GM18511 (cell line): ENCODE data around the gene MAGEB17.
"Not testable (repeated sequence)": the region's sequence is repeated elsewhere in the genome, so short reads cannot be mapped to it uniquely, and the experiment has no call there.

Experiments used
- ATAC-seq: cut with Tn5 transposase; IDR thresholded peaks from one replicate; pipeline ENCODE4 v1.9.1; 2021; ENCODE audit warnings: mild to moderate bottlenecking, moderate library complexity; ENCODE audit not compliant: unreplicated experiment

The MAGEB17 gene

DNA sequence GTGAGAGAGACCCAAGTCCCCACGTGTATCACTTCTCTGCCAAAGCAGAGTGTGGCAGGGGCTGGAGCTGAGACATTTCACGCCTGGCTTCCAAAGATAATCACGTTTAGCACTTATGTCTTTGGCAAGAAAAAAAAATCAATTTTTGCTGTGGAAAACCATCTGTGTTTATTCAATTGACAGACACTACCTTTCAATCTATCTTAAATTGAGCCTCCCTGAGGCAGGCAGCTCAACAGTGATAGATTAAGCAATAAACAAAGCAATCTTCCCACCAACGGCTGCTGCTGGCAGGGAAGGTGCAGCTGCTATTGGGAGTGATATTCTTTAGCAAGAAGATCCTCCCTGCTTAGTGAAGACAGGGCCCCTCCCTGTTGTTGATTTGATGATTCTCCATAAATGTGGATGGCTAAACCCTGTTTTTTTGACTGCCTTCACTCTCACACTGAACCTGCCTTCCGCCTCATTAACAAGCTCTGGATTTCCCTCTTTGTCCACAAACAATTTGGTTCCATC lies 11.6 kb upstream of the MAGEB17 start:
- ATAC-seq = no peak

DNA sequence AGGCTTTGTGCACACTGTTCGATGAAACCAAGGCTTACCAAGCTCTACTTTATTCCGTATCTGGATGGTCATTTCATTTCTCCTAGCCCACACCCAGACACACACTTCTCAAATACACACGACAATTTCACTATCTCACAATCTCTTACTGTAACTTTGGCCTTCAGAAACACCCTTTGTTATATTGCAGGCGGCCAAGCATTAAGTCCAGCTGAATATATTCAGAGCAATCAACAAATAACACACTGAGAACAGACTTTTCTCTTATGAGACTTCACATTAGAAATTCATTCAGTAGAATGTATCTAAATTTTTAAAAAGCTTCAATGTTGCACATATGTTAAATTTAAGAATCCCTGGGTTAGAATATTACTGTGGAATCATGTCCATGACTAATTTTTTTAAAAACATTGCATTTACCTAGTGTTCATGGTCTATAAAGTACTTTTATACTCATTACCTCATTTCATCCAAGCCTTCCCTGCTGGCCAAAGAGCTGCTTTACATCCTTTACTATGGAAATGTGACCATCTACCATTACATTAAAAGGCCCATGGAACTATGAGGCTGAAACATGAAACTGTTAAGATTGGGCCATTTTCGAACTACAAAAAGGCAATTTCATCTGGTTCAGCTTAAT lies 10.5 kb upstream of the MAGEB17 start:
- ATAC-seq = no peak

DNA sequence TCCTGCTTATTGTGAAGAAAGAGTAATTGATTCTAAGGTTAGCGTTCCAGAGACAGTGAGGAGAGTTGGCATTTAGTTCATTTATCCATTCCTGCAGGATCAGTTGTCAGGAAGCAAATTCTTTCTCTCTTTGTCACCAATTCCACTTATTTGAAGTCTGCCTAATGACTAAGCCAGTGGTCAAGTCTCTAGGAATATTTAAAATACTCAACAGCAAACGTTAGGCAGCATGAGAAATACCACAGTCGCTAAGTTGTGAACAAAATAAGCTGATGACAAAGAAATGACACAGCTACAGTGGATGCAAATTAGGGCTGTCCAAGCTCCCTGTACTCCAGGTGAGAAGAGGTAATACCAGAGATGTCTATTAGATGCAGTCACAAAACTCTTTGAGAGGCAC lies 6.6 kb upstream of the MAGEB17 start:
- ATAC-seq = no peak

DNA sequence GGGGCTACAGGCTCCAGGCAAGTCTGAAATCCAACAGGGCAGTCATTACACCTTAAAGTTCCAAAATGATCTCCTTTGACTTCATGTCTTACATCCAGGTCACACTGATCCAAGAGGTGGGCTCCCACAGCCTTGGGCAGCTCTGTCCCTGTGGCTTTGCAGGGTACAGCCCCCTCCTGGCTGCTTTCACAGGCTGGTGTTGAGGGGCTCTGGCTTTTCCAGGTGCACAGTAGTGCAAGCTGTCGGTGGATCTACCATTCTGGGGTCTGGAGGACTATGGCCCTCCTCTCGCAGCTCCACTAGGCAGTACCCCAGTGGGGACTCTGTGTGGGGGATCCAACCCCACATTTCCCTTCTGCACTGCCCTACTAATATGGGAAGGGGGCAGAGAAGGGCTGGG lies 6.1 kb upstream of the MAGEB17 start:
- ATAC-seq = not testable (repeated sequence)

DNA sequence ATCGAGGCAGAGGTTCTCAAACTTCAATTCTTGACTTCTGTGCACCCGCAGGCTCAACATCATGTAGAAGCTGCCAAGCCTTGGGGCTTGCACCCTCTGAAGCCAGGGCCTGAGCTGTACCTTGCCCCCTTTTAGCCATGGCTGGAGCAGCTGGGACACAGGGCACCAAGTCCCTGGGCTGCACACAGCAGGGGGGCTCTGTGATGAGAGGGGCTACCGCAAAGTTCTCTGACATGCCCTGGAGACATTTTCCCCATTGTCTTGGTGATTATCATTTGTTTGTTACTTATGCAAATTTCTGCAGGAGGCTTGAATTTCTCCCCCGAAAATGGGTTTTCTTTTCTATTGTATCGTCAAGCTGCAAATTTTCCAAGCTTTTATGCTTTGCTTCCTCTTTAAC lies 4.9 kb upstream of the MAGEB17 start:
- ATAC-seq = no peak

DNA sequence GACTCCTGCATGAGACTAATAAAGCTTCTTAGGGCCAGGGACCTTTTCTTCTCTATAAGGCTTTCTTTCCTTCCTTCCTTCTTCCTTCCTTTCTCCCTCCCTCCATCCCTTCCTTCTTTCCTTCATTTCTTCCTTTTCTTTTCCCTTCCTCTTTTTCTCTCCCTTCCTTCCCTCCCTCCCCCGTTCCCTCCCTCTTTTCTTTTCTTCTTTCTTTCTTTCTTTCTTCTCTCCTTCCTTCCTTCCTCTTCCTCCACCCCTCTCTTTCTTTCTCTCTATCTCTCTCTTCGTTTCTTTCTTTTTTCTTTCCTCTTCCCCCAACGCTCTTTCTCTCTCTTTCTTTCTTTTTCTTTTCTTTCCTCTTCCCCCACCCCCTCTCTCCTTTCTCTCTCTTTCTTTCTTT lies 2.5 kb upstream of the MAGEB17 start:
- no peak for ATAC-seq

DNA sequence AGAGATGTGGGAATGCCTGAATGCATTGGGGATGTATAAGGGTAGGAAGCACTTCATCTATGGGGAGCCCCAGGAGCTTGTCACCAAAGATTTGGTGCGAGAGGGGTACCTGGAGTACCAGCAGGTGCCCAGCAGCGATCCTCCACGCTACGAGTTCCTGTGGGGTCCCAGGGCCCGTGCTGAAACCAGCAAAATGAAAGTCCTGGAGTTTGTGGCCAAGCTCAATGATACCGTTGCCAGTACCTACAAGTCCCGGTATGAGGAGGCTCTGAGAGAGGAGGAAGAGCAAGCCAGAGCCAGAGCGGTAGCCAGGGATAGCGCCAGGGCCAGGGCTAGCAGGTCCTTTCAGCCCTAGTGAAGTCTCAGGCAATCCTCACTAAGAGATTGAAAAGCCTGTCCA lies 3.8 kb downstream of the MAGEB17 start:
- no peak for ATAC-seq

DNA sequence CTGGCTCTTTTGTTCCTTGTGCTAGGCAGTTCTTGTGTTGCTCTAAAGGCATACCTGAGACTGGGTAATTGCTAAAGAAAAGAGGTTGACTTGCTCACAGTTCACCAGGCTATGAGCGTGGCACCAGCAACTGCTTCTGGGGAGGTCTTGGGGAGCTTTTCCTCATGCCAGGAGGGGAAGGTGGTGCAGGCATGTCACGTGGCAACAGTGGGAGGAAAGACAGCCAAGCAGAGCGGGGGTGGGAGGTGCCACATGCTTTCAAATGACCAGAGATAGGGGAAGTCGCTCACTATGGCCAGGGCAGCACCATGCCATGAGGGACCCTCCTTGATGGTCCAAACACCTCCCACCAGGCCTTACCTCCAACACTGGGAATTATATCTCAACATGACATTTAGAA lies 4.7 kb downstream of the MAGEB17 start:
- ATAC-seq = no peak

DNA sequence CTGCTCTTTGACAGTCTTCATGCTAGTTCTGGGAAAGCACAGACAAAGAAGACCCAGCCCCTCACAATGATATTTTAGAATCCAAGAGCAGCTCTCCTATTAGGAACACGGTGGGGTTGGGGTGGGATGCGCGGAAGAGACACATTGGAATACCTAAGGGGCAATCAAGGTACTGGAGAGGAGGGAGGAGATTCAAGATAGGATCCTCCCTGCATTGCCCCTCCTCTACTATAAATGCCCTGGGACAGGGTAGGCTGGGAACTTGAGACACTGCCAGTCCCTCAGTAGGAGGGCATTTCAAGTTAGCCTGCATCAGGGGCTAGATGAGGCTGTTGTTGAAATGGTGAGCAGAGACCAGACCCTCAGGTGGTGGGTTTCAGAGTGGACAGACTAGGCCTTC lies 5.1 kb downstream of the MAGEB17 start:
- ATAC-seq = no peak

DNA sequence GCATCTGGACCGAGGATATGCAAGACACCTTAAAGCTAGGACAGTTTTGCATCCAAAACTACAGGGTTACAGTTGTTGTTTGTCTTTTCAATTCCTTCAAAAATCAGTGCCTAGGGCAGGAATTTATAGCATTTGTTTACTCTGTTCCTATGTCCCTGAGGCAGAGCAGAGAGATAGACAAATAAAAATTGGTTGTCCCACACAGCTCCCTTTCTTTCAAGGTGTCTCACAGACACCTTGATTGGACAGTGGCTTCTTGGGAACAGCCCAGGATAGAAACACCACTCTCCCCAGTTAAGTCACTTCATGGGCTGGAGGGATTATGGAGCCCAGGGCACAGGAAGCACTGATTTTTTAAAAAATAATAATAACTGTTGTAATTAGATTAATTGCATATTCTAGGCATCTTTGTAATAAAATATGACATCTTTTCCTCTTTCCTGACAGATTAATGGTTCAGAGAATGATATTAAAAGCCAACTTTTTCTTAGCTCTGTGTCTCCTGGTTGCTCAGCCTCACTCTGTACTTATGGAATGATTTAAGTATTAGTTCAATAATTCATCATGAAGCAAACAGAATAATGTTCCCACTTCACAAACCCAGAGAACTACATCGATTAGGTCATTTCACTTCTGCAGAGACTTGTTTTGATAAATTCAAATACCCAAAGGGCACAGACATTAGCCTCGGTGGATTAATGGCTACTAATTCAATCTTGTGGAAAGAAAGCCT lies 8.2 kb downstream of the MAGEB17 start:
- ATAC-seq = no peak

DNA sequence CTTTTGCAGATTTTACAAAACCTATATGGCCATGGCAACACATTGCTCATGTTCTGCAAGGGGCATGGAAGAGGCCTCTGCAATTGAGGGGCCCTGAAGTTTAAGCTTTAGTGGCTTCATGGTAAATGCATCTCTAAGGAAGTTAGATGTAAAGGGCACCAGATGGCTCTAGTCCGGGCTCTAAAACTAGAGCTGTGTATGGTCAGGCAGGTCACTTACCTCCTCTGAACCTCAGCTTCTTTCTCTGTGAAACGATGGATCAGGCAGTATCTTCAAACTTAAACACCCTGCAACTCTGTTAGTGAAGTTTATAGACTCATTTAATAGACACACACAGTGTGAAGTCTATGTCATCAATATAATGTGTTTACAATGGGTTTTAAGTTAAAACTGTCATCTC lies 10.0 kb downstream of the MAGEB17 start:
- ATAC-seq = no peak

DNA sequence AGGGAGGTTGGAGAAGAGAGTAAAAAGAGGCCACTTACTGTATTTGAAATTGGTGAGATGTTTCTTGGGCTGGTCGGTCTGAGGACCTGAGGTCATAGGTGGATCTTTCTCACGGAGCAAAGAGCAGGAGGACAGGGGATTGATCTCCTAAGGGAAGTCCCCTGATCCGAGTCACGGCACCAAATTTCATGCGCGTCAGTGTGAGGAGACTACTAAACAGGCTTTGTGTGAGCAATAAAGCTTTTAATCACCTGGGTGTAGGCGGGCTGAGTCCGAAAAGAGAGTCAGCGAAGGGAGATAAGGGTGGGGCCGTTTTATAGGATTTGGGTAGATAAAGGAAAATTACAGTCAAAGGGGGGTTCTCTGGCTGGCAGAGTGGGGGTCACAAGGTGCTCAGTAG lies 16.6 kb downstream of the MAGEB17 start:
- ATAC-seq = not testable (repeated sequence)

DNA sequence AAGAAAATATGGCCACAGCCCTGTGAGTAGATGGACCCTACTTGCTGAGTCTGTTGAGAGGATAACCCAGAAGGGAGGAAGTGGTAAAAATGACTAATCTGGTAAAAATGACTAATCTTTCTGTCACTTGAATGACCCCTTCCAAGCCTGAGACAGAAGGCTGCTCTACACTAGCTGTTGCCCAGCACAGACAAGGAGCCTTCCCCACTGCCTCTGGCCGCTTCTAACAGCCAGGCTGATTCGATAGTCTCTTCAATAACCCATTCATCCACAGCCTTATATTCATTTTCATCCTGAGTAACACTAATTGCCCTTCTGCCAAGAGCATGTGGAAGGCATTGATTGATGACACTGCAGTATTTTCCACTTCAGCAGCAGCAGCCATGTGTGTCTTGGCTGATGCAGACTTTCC lies 18.4 kb downstream of the MAGEB17 start:
- peak; percentile 100 for ATAC-seq

DNA sequence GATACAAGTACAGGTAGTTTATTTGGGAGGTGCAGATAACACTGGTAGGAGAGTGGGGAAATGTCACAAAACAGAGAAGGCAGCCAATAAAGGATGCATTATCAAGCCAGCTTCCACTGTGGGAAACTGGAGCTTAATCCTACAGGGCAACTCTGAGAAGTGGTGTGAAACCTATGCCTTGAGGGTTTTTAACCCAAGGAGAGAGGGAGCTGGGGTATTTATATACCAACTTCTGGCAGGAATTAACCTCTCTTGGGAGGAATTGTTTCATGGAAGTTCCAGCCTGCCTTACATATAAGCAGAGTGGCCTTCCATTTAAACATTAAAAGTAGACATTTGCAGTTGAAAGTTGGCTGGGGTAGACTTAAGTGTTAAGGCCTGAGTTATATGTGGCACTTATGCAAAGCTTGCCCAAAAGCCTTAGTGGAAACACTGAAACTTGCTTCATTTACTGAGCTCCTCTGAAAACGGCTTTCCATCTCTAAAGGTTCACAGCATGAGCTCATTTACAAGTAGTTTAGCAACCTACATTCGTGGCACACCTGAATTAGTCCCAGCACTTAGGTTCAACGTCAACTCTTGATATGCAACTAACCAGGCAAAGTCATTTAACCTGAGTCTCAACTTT lies 19.2 kb downstream of the MAGEB17 start:
- ATAC-seq = no peak

DNA sequence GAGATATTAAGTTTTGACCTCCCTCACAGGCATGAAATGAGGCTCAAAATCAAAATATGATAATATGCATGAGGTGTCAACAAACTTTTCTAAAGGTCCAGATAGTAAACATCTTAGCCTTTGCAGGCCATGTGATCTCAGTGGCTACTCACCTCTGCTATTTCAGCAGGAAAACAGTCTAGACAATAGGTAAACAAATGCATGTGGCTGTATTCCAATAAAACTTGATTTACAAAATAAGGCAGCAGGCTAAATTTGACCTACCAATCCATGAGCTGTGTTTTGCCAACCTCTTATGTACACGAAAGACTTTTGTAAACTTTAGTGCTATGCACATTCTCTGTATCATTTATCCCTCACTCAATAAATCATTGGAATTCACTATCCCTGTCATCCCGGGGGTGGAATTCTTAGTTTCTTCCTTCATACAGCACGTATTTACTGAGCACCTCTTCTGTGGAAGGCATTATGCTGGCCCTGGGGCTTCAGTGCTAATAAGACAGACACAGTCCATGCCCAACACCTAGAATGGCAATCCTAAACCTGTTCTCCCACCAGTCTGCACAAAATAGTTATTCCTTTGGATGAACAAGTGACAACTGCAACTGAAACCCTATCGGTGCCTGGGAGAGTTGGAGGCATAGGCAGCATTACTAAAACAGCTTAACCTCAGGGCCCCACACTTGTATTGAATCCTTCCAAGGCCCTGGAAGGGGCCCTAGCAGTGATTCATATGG lies 19.9 kb downstream of the MAGEB17 start:
- ATAC-seq = no peak

DNA sequence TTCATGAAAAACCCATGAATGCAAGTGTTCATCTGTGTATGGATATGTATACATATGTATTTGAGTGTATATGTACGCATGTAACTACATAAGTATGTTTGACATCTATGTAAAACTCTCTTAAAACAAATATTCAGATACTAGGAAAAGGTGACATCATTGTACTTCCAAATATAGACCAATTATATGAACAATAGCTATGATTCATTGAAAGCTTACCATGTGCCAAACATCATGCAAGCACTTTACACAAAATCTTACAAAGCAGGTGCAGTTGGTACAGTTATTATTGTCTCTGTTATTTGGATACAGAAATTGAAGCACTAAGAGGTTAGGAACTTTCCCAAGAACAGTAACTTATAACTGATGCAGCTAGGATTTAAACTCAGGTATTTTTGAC lies 21.4 kb downstream of the MAGEB17 start:
- no peak for ATAC-seq

DNA sequence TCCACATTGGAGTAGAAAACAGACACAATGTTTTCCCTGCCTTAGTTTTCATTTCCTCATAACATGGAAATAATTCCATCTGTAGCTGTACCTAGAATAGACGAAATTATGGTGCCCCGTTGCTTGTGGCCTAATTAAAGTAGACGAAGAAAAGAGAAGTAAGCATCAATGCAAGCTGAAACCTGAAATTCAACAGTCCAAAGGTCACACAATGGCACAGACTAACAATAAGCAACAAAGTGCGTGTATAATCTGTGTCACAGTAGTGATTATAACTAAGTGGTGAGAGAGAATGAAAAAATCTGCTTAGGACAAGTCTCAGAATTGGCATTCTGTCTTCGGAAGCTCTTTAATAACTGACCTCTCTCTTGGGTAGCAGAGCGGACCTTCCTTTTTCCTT lies 24.3 kb downstream of the MAGEB17 start:
- no peak for ATAC-seq

DNA sequence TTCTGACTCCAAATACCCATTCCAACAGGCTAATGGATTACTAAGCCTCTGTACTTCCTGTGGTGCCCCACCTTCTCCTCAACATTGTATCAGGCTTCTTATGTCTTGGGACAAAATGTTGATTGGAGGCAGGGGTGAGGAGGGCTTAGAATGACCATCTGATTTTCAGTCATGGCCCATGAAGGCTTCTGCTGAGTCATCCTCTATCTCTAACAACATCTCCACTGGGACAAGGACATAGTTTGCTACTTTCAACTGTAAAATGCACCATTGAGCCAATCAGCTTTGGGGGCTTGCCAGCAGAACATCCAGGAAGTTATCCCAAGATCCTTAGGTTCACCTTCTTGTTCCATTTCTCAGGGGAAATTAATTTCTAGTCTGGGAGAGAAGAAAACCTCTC lies 29.5 kb downstream of the MAGEB17 start:
- ATAC-seq = no peak

DNA sequence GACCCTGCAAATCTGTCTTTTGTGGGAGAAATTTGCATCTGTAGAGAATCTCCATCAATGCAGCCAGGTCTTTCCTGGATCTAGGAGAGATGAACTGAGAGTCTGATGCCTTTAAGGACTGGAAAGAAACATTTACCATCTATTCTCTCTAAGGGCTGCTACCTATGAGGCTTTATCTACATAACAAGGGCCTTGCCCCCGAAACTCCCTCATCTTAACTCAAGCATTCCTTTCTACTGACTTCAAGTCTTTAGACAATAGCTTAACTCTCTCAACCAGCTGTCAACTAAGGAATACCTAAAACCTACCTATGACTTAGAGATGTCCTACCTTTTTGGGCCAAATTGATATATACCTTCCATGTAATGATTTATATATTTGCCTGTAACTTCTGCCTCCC lies 32.1 kb downstream of the MAGEB17 start:
- ATAC-seq = no peak

DNA sequence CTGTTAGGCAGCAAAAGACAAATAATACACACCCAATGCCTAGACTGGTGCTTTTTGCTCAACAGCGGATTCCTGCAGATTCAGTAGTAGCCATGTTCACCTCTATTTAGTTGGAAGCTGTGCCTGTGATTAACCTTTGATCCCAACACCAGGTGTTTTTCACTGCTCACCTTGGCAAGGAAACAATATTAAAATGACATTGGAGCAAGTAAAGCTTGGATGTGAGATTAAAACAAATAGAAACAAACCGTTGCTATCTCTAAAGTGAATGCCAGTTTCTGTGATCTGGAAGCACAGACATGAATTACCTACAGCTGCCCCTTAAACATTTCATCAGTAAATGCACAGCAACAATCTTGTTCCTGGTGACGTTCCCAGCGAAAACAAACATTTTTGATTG lies 35.7 kb downstream of the MAGEB17 start:
- no peak for ATAC-seq

DNA sequence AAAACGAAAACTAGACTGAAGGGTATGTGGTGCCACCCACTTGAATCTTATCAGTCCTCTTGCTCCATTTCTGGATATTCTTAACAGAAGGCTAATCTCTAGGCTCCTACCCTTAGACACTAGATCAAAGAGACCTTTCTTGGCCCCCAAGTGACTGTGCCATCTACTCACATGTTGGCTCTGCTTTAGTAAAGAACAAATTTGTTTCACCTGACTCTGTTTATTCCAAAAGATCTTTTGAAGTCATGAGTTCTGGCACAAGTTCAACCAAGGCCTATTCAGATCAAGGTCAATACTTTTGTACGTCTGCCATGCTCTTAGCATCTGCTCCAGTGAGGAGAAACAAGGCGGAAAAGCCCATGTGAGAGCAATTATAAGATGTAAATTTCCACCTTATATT lies 37.3 kb downstream of the MAGEB17 start:
- ATAC-seq = no peak
